Kidney epithelial cell (primary cell): Measurements from ENCODE around the gene ZNF19. TPM values are rescaled to one million over a fixed set of nuclear protein-coding genes. Genes with fewer than 3 reads are reported as not detected.

Experiments used
- DNase-seq: peaks from one replicate; pipeline ENCODE4 v3.0.0-alpha.2; 2010; ENCODE audit warnings: low read depth
- H3K27me3 ChIP-seq: 2 replicates; pipeline ENCODE4 v1.6.0; 2011; ENCODE audit warnings: low read length; ENCODE audit not compliant: control insufficient read depth, insufficient read depth
- H3K36me3 ChIP-seq: 2 replicates; pipeline ENCODE4 v1.5.1; 2011; ENCODE audit warnings: low read length; ENCODE audit not compliant: control insufficient read depth, insufficient read depth
- H3K4me3 ChIP-seq: 2 replicates; pipeline ENCODE4 v1.5.1; 2011; ENCODE audit warnings: low read depth, mild to moderate bottlenecking, control low read depth, low read length
- total RNA-seq: library from RNA; depleted of rRNA; stranded (reverse); fragments of >200 nt; gene quantifications from 2 replicates; pipeline ENCODE4 v1.2.3, GENCODE V29; 2015
- TF ChIP-seq, protein P1 (sequence below): IDR thresholded peaks from 2 replicates; pipeline ENCODE4 v1.5.1; 2011; ENCODE audit warnings: mild to moderate bottlenecking, moderate library complexity, low read length, control low read depth, inconsistent platforms; ENCODE audit not compliant: insufficient read depth, poor library complexity, severe bottlenecking

ZNF19 gene
- total RNA-seq, 1 donor from 2014 or later: 3.6 TPM

DNA sequence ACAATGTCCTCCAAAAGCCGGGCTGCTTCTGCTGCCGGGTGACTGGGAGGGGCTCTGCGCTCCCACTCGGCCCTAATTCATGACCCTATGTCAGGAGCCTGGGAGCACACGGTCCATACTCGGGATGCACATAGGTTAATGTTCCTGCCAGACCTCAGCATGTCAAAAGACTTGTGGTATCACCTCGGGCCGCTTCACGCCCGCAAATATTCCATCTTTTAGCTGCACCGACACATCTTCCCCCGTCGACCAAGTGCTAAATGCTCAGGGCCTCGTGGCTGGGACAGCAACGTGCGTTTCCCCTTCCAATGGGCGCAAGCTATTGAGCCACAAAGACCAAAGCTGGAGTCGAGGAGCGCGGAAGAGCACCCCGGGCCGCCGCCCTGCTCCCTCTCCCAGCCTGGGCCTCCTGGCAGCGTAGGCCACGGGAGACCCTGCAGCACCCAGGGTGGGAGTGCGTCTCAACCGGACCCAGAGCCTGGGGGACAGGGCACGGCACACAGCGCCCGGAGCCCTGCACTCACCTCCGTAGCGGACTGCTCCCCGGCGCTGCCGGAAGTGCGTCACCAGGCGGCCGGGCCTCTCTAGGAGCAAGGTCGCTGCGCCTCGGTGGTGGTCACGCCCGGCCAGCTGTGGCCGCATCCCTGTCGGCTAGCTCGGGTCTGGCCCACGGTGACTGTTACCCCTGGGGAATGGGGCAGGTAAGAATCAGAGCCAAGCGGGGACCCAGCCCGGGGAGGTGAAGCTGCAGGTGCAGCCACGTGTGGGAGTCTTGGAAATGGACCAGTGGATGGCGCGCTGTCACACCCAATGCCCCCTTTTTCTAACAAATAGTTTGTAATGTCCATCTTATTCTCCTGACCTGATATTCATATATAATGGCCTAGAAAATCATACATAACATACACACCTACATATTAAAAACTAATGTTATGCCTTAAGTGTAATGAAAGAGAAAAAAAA is 27.2 kb downstream of the ZNF19 start, which contains the start of gene ZNF23:
TSS of gene ZNF23 (minus strand) at position 562 of the 963 bp plus-strand sequence. CDS start 5,451 bp downstream, outside the sequence.
- DNase-seq: no peak
- Histone ChIP-seq H3K4me3 (peak within 1 kb of the TSS; percentile 60), H3K36me3 (no peaks in the 10 kb centered on the region), H3K27me3 (no peaks in the 10 kb centered on the region)
- TF ChIP-seq, protein P1, sequence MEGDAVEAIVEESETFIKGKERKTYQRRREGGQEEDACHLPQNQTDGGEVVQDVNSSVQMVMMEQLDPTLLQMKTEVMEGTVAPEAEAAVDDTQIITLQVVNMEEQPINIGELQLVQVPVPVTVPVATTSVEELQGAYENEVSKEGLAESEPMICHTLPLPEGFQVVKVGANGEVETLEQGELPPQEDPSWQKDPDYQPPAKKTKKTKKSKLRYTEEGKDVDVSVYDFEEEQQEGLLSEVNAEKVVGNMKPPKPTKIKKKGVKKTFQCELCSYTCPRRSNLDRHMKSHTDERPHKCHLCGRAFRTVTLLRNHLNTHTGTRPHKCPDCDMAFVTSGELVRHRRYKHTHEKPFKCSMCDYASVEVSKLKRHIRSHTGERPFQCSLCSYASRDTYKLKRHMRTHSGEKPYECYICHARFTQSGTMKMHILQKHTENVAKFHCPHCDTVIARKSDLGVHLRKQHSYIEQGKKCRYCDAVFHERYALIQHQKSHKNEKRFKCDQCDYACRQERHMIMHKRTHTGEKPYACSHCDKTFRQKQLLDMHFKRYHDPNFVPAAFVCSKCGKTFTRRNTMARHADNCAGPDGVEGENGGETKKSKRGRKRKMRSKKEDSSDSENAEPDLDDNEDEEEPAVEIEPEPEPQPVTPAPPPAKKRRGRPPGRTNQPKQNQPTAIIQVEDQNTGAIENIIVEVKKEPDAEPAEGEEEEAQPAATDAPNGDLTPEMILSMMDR: no peak

DNA sequence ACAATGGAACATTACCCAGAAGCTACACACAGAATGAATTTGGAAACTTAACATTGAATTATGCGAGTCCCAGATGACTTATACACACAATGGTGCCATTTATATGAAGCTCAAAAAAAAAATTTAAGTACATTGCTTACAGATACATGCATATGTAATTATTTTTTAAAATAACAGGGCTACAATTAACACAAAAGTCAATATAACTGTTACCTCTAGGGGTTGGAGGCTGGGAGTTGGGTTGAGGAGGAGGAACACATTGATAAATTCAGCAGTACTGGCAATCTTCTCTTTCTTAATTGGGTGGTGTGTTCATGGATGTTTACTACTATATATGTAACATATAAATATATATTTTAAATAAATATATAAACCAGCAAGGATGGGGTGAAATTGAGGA is 28.2 kb downstream of the ZNF19 start:
- Histone ChIP-seq H3K27me3 (no peaks in the 10 kb centered on the region), H3K36me3 (no peaks in the 10 kb centered on the region), H3K4me3 (peak overlapping the region; percentile 60)
- no peak for DNase-seq
- TF ChIP-seq, protein P1: no peak

DNA sequence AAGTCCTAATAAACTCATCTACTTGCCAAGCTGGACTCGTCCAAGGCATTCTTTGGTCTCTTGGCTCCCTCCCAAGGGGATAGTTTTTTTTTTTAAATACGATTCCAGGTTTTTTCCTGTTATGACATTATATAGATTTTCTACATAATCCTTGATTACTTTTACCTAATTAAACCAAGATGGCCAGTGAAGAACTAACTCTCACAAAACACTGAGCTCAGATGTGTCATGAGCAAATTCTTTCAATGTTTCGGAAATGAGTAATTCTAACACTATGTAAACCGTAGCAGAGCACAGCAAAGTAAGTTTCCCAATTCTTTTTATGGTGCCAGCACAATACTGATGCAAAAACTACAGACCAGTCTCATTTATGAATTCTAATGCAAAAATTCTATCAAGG is 28.9 kb downstream of the ZNF19 start:
- DNase-seq: no peak
- H3K27me3 ChIP-seq: no peaks in the 10 kb centered on the region
- TF ChIP-seq, protein P1: no peak
- no peak overlapping the region for H3K4me3 ChIP-seq
- H3K36me3 ChIP-seq: no peaks in the 10 kb centered on the region

DNA sequence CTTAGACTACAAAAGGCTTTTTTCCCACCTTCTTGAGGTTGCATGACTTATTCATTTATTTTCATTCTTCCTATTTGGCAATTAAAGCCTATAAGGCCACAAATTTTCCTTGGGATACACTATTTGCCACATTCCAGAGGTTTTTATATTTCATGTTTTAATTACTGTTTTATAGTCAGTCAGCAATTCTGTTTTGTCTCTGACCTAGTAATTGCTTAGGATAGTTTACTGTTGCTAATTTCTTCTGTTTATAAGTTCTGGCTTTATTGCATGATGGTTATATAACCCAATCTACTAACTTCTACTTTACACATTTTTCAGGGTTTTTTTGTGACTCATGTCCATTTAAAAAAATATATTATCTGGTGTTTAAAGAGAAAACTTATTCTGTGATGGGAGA is 29.6 kb downstream of the ZNF19 start:
- Histone ChIP-seq H3K4me3 (no peak overlapping the region), H3K36me3 (no peaks in the 10 kb centered on the region), H3K27me3 (no peaks in the 10 kb centered on the region)
- DNase-seq: no peak
- TF ChIP-seq, protein P1: no peak

DNA sequence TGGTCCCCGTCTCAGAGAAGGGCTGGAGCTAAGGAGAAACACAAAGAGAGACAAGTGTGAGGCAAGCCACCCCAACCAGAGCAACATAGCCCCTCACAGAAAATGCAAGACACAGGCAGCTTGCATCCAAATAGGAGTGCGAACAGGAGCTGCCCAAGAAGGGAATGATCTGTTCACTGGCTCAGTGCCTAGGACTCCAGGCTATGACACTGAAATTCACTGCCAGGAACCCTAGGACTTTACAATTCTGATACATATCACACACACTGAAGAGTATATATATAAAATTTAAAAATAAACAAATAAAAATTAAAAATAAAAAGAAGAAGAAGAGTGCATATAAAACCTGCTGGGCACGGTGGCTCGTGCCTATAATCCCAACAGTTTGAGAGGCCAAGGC is 32.3 kb downstream of the ZNF19 start:
- no peaks in the 10 kb centered on the region for H3K36me3 ChIP-seq
- no peak overlapping the region for H3K4me3 ChIP-seq
- no peak for DNase-seq
- TF ChIP-seq, protein P1: no peak
- no peaks in the 10 kb centered on the region for H3K27me3 ChIP-seq

DNA sequence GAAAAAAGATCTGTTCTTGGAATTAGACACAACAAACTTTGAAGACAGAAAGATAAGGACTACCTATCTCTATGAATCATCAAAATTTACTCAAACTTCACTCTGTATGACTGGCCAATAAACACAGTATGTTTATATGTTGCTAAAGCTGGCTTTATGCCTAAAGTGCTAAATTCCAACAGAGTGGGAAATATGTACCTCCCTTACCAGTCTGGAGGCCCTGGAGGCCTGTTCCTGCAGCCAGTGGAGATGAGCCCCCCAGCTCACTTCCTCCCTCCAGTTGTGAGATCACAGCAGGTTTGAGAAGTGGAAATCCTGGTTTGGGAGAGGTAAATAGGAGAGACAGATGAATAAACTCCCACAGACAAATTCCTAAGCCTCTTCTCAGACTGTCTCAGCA is 36.1 kb downstream of the ZNF19 start:
- H3K27me3 ChIP-seq: no peaks in the 10 kb centered on the region
- TF ChIP-seq, protein P1: no peak
- H3K4me3 ChIP-seq: no peak overlapping the region
- DNase-seq: no peak
- peaks cover 8% of the 10 kb centered on the region for H3K36me3 ChIP-seq
